Vagina (tissue), 2 donors: ENCODE data around the gene MORC2.

Experiments used
- POLR2A ChIP-seq, 2 donors: fragments of 450-650 bp; IDR thresholded peaks; one replicate each; pipeline ENCODE4 v1.6.1; 2017; ENCODE audit warnings: antibody characterized with exemption in 2 of 2, mild to moderate bottlenecking in 2 of 2, moderate library complexity in 2 of 2
- POLR2AphosphoS5 ChIP-seq, 2 donors: sonication (generic); formaldehyde crosslinking; IDR thresholded peaks; one replicate each; pipeline ENCODE4 v1.9.0; 2017; ENCODE audit warnings: antibody characterized with exemption in 2 of 2, mild to moderate bottlenecking in 2 of 2, low read depth in 1 of 2; ENCODE audit not compliant: insufficient read depth in 1 of 2
- TF ChIP-seq, protein P1 (sequence below), 3 experiments: fragments of 450-650 bp in 2 of 3; fragments of 200-600 bp in 1 of 3; sonication (generic) in 1 of 3; IDR thresholded peaks; one replicate each; pipeline ENCODE4 v1.5.1; 2017 to 2019; ENCODE audit warnings: antibody characterized with exemption in 3 of 3, mild to moderate bottlenecking in 2 of 3, moderate library complexity in 2 of 3

DNA sequence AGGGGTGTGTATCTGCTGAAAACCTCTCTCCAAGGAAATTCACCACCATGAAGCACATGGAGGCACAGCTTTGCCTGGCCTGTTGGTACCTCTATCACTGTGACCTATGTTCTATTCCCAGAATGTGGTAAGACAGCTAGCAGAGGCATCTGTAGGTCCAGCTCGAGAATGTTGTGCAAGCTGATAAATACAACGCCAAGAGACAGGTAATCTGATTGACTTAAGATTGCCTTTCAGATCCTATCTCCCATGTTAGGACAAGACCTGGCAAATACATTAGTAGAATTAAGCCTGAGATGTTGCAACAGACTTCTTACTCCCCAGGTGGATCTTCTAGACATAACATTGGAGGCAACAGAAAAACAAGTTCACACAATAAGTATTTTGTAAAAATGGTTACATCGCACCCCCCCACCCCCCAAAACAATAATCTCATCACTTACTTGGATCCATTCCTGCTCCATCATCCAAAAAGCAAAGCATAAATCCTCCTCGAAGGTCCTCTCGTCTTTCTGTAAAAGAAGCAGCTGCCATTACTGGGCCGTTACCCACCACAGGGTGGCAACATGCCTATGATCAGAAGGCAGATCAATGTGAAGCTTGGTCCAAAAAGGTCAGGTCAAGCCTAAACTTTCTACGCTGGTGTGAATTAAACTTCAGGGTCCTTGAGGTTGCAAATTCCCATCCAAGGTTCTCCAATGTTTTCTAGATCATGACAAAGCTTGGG is 18.5 kb downstream of the MORC2 start:
- TF ChIP-seq, protein P1, sequence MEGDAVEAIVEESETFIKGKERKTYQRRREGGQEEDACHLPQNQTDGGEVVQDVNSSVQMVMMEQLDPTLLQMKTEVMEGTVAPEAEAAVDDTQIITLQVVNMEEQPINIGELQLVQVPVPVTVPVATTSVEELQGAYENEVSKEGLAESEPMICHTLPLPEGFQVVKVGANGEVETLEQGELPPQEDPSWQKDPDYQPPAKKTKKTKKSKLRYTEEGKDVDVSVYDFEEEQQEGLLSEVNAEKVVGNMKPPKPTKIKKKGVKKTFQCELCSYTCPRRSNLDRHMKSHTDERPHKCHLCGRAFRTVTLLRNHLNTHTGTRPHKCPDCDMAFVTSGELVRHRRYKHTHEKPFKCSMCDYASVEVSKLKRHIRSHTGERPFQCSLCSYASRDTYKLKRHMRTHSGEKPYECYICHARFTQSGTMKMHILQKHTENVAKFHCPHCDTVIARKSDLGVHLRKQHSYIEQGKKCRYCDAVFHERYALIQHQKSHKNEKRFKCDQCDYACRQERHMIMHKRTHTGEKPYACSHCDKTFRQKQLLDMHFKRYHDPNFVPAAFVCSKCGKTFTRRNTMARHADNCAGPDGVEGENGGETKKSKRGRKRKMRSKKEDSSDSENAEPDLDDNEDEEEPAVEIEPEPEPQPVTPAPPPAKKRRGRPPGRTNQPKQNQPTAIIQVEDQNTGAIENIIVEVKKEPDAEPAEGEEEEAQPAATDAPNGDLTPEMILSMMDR (IDR thresholded peaks at IDR 0.05): no peak
- no peak for TF ChIP-seq POLR2A (IDR thresholded peaks at IDR 0.05)
- TF ChIP-seq POLR2AphosphoS5 (IDR thresholded peaks at IDR 0.05; ENCODE audit: insufficient read depth in 1 of 2, low read depth in 1 of 2): peak in 1 of 2 donors; percentile 51
